KMS-11 (cell line): Measurements from ENCODE around the gene RPRD2.

ENCODE experiments used
- H2AFZ ChIP-seq: fragments of 200-600 bp; sonication (generic); 2 replicates; pipeline ENCODE4 v1.6.1; 2016; ENCODE audit warnings: antibody characterized with exemption, mixed run types, low read depth
- H3K27ac ChIP-seq: fragments of 200-600 bp; sonication (generic); 2 replicates; pipeline ENCODE4 v1.6.1; 2016; ENCODE audit warnings: mild to moderate bottlenecking, mixed run types
- H3K27me3 ChIP-seq: fragments of 200-600 bp; sonication (generic); 2 replicates; pipeline ENCODE4 v1.6.1; 2017; ENCODE audit warnings: mild to moderate bottlenecking, low read depth, mixed run types, moderate library complexity; ENCODE audit not compliant: insufficient read depth
- H3K36me3 ChIP-seq: fragments of 200-600 bp; sonication (generic); 2 replicates; pipeline ENCODE4 v1.6.1; 2017; ENCODE audit warnings: mild to moderate bottlenecking, mixed run types; ENCODE audit not compliant: insufficient read depth
- H3K4me1 ChIP-seq: fragments of 200-600 bp; sonication (generic); 2 replicates; pipeline ENCODE4 v1.6.1; 2016; ENCODE audit warnings: mild to moderate bottlenecking, low read depth, mixed run types; ENCODE audit not compliant: poor library complexity, severe bottlenecking
- H3K4me2 ChIP-seq: fragments of 200-600 bp; sonication (generic); 2 replicates; pipeline ENCODE4 v1.7.0; 2016; ENCODE audit warnings: mild to moderate bottlenecking, mixed run types
- H3K4me3 ChIP-seq: fragments of 200-600 bp; sonication (generic); IDR thresholded peaks from 2 replicates; pipeline ENCODE4 v1.6.1; 2017; ENCODE audit warnings: low read depth, low read length, mixed read lengths; ENCODE audit not compliant: insufficient read depth
- H3K79me2 ChIP-seq: fragments of 200-600 bp; sonication (generic); 2 replicates; pipeline ENCODE4 v1.6.1; 2016; ENCODE audit warnings: low read depth, mixed run types; ENCODE audit not compliant: insufficient read depth
- H3K9ac ChIP-seq: fragments of 200-600 bp; sonication (generic); 2 replicates; pipeline ENCODE4 v1.6.1; 2016; ENCODE audit warnings: mild to moderate bottlenecking, mixed run types
- H4K20me1 ChIP-seq: fragments of 200-600 bp; sonication (generic); 2 replicates; pipeline ENCODE4 v1.6.1; 2016; ENCODE audit warnings: mild to moderate bottlenecking, mixed run types; ENCODE audit not compliant: insufficient read depth
- TF ChIP-seq, protein P1 (sequence below): fragments of 200-600 bp; sonication (generic); conservative IDR thresholded peaks from 2 replicates; pipeline ENCODE4 v1.6.1; 2017; ENCODE audit warnings: low read depth, mild to moderate bottlenecking, antibody characterized with exemption, low read length, moderate library complexity, mixed read lengths

Gene RPRD2

DNA sequence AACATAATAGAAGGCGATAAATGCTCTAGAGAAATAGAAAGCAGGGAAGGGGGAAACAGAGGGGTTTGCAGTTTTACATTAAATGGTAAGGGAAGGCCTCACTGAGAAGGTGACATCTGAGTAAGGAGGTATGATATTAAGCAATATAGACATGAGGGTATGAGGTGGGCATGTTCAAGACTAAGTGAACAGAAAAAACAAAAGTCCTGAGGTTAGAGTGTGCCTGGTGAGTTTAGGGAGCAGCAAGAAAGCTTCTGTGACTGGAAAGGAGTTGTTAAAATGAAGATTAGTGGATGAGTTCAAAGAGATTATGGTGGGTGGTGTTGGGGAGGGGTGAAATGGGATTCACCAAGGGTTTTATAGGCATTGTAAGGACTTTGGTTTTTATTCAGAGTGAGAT lies 8.6 kb downstream of the RPRD2 start:
- H3K27me3 ChIP-seq, result no peaks in the 10 kb centered on the region
- TF ChIP-seq, protein P1, sequence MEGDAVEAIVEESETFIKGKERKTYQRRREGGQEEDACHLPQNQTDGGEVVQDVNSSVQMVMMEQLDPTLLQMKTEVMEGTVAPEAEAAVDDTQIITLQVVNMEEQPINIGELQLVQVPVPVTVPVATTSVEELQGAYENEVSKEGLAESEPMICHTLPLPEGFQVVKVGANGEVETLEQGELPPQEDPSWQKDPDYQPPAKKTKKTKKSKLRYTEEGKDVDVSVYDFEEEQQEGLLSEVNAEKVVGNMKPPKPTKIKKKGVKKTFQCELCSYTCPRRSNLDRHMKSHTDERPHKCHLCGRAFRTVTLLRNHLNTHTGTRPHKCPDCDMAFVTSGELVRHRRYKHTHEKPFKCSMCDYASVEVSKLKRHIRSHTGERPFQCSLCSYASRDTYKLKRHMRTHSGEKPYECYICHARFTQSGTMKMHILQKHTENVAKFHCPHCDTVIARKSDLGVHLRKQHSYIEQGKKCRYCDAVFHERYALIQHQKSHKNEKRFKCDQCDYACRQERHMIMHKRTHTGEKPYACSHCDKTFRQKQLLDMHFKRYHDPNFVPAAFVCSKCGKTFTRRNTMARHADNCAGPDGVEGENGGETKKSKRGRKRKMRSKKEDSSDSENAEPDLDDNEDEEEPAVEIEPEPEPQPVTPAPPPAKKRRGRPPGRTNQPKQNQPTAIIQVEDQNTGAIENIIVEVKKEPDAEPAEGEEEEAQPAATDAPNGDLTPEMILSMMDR, result no peak
- no peaks in the 10 kb centered on the region for H3K36me3 ChIP-seq
- H3K27ac ChIP-seq, result no peak overlapping the region
- H3K4me3 ChIP-seq, result no peak overlapping the region
- H2AFZ ChIP-seq, result no peak overlapping the region
- no peak overlapping the region for H3K4me2 ChIP-seq
- peaks cover 58% of the 10 kb centered on the region for H3K4me1 ChIP-seq
- H3K79me2 ChIP-seq, result peaks cover 100% of the 10 kb centered on the region
- peaks cover 58% of the 10 kb centered on the region for H4K20me1 ChIP-seq
- no peak overlapping the region for H3K9ac ChIP-seq

DNA sequence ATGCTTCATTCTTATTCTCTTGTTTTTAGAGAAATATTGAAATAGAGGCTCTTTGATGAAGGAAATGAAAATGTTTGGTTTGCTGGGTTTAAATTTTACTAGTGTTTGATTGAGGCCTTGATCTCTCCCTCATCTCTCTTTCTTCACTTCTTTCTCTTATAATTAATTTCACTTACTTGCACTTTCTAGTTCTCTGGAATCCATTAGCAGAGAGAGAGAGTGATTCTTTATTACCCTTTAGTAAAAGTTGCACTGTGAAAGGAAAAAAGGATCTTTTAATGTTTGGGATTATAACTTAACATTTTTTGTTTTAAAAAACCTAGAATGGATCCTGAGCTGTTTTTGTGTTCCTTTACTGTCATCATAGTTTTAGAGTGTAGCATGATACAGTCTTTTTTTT lies 12.2 kb downstream of the RPRD2 start:
- TF ChIP-seq, protein P1, result no peak
- H3K27me3 ChIP-seq, result no peaks in the 10 kb centered on the region
- H3K4me3 ChIP-seq, result no peak overlapping the region
- no peaks in the 10 kb centered on the region for H3K36me3 ChIP-seq
- peaks cover 51% of the 10 kb centered on the region for H4K20me1 ChIP-seq
- no peak overlapping the region for H3K4me2 ChIP-seq
- no peak overlapping the region for H3K27ac ChIP-seq
- no peak overlapping the region for H3K9ac ChIP-seq
- no peak overlapping the region for H2AFZ ChIP-seq
- H3K79me2 ChIP-seq, result peaks cover 99% of the 10 kb centered on the region
- peaks cover 35% of the 10 kb centered on the region for H3K4me1 ChIP-seq

GRCh38 chr1:150383631-150384324 lies 19.8 kb downstream of the RPRD2 start:
- peaks cover 52% of the 10 kb centered on the region for H3K4me1 ChIP-seq
- H3K27ac ChIP-seq, result no peak overlapping the region
- no peak overlapping the region for H2AFZ ChIP-seq
- H3K9ac ChIP-seq, result no peak overlapping the region
- peaks cover 5% of the 10 kb centered on the region; the same call in 1 of the 2 replicates for H4K20me1 ChIP-seq
- H3K4me2 ChIP-seq, result no peak overlapping the region
- H3K36me3 ChIP-seq, result no peaks in the 10 kb centered on the region
- TF ChIP-seq, protein P1, result no peak
- H3K27me3 ChIP-seq, result no peaks in the 10 kb centered on the region
- H3K79me2 ChIP-seq, result peaks cover 87% of the 10 kb centered on the region
- H3K4me3 ChIP-seq, result no peak overlapping the region

DNA sequence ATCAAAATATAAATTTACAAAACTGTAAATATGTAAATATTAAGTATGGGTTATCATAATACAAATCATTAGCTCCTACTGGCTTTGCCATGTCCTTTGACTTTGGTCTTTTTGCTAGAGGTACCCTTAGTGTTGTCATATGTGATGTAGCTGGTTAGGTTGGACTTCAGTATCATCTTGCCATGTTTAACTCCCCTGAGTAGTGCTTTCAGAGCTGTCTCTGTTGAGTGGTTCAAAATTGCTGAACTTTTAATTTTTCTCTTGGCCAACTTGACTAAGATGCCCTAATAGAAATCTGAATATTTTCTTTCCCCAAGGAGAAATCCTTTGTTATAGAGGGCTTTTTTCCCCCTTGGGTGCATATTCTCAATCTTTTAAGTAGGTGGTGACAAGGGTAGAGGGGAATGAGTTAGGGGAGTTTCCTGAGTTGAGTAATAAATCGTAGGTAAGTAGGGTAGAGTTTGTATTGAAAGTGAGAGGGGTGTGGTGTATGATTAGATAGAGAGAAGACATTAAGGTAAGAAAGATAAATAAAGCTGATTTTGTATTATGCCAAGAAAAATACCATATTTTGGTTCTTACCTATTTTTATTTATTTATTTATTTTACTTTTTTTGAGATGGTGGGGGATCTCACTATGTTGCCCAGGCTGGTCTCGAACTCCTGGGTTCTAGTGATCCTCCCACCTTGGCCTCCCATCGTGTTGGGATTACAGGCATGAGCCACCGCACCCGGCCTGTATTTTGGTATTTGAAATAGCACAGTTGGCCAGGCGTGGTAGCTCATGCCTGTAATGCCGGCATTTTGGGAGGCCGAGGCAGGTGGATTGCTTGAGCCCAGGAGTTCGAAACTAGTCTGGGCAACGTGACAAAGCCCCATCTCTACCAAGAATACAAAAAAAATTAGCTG lies 21.8 kb downstream of the RPRD2 start:
- H3K4me3 ChIP-seq, result peak overlapping the region; percentile 58
- peaks cover 85% of the 10 kb centered on the region for H3K79me2 ChIP-seq
- H2AFZ ChIP-seq, result no peak overlapping the region
- H3K36me3 ChIP-seq, result no peaks in the 10 kb centered on the region
- H3K4me2 ChIP-seq, result peak overlapping the region; percentile 73
- peaks cover 70% of the 10 kb centered on the region for H3K4me1 ChIP-seq
- no peaks in the 10 kb centered on the region for H3K27me3 ChIP-seq
- H4K20me1 ChIP-seq, result peaks cover 16% of the 10 kb centered on the region
- TF ChIP-seq, protein P1, result no peak
- peak overlapping the region; percentile 3; the same call in 1 of the 2 replicates for H3K9ac ChIP-seq
- peak overlapping the region; percentile 60 for H3K27ac ChIP-seq
